ENCODE data around the gene CDH20. TPM values are rescaled to one million over a fixed set of nuclear protein-coding genes. Genes with fewer than 3 reads are reported as not detected.

The CDH20 gene
- total and polyA plus RNA-seq, 2 of the 13 experiments (the other 11 are each of a cell fraction or from before 2014, with no cell fraction given), result not detected

GRCh38 chr18:61400716-61401115 is 67.5 kb downstream of the CDH20 start (continued):
- TF ChIP-seq, protein P1, sequence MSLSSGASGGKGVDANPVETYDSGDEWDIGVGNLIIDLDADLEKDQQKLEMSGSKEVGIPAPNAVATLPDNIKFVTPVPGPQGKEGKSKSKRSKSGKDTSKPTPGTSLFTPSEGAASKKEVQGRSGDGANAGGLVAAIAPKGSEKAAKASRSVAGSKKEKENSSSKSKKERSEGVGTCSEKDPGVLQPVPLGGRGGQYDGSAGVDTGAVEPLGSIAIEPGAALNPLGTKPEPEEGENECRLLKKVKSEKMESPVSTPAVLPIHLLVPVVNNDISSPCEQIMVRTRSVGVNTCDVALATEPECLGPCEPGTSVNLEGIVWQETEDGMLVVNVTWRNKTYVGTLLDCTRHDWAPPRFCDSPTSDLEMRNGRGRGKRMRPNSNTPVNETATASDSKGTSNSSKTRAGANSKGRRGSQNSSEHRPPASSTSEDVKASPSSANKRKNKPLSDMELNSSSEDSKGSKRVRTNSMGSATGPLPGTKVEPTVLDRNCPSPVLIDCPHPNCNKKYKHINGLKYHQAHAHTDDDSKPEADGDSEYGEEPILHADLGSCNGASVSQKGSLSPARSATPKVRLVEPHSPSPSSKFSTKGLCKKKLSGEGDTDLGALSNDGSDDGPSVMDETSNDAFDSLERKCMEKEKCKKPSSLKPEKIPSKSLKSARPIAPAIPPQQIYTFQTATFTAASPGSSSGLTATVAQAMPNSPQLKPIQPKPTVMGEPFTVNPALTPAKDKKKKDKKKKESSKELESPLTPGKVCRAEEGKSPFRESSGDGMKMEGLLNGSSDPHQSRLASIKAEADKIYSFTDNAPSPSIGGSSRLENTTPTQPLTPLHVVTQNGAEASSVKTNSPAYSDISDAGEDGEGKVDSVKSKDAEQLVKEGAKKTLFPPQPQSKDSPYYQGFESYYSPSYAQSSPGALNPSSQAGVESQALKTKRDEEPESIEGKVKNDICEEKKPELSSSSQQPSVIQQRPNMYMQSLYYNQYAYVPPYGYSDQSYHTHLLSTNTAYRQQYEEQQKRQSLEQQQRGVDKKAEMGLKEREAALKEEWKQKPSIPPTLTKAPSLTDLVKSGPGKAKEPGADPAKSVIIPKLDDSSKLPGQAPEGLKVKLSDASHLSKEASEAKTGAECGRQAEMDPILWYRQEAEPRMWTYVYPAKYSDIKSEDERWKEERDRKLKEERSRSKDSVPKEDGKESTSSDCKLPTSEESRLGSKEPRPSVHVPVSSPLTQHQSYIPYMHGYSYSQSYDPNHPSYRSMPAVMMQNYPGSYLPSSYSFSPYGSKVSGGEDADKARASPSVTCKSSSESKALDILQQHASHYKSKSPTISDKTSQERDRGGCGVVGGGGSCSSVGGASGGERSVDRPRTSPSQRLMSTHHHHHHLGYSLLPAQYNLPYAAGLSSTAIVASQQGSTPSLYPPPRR (CRISPR knock-in tag; IDR thresholded peaks at IDR 0.05; ENCODE audit: borderline replicate concordance), result no peak

- Histone ChIP-seq H3K4me3 (replicated peaks in 1 of 3; ENCODE audit: insufficient read depth in 1 of 3, low read depth in 2 of 3, low read length in 3 of 3) (no peak overlapping the region), H3K4me1 (ENCODE audit: insufficient read depth, low read length) (no peaks in the 10 kb centered on the region), H3K27me3 (ENCODE audit: control insufficient read depth in 1 of 2, insufficient read depth in 2 of 2, low read length in 2 of 2) (no peaks in the 10 kb centered on the region), H3K36me3 (replicated peaks in 1 of 2; ENCODE audit: control insufficient read depth in 1 of 2, insufficient read depth in 2 of 2, low read length in 2 of 2) (no peaks in the 10 kb centered on the region), H3K9ac (ENCODE audit: insufficient read depth, low read depth, low read length) (no peak overlapping the region), H3K9me3 (ENCODE audit: low read length) (no peaks in the 10 kb centered on the region), H3K79me2 (ENCODE audit: insufficient read depth, low read length) (no peaks in the 10 kb centered on the region), H2AFZ (ENCODE audit: low read length) (no peak overlapping the region), H3K27ac (ENCODE audit: extremely low read length, insufficient read depth, low read length) (no peak overlapping the region), H4K20me1 (ENCODE audit: insufficient read depth, low read length) (no peaks in the 10 kb centered on the region), H3K4me2 (ENCODE audit: low read depth, low read length) (no peak overlapping the region)
- FAIRE-seq (no peak), DNase-seq (ENCODE audit: low spot score) (no peak), ATAC-seq (no peak)
- intact Hi-C loops (cut with micrococcal nuclease; ENCODE audit: unreplicated experiment) (no loop called here), in situ Hi-C loops (cut with HindIII; ENCODE audit: extremely low pct_ligation_motif_present, low pct_unique_long_range_greater_than_20kb) (no loop called here)
- BruUV-seq (replicated peaks), result no TSS peak
- CTCF ChIA-PET (ENCODE audit: low intra/inter-chr PET ratio, low total read pairs), result no interaction called here
- TF ChIP-seq, protein P2, sequence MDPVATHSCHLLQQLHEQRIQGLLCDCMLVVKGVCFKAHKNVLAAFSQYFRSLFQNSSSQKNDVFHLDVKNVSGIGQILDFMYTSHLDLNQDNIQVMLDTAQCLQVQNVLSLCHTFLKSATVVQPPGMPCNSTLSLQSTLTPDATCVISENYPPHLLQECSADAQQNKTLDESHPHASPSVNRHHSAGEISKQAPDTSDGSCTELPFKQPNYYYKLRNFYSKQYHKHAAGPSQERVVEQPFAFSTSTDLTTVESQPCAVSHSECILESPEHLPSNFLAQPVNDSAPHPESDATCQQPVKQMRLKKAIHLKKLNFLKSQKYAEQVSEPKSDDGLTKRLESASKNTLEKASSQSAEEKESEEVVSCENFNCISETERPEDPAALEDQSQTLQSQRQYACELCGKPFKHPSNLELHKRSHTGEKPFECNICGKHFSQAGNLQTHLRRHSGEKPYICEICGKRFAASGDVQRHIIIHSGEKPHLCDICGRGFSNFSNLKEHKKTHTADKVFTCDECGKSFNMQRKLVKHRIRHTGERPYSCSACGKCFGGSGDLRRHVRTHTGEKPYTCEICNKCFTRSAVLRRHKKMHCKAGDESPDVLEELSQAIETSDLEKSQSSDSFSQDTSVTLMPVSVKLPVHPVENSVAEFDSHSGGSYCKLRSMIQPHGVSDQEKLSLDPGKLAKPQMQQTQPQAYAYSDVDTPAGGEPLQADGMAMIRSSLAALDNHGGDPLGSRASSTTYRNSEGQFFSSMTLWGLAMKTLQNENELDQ (CRISPR knock-in tag; IDR thresholded peaks at IDR 0.05; ENCODE audit: borderline replicate concordance), result no peak
- TF ChIP-seq ZNF138 (CRISPR knock-in tag; IDR thresholded peaks at IDR 0.05; ENCODE audit: low read depth) (no peak), MED13 (CRISPR knock-in tag; IDR thresholded peaks at IDR 0.05) (no peak)
- POLR2A ChIA-PET, result no interaction called here
- WGBS (ENCODE audit: low lambda C conversion rate), result 6% methylated on average over 1 of the region's 1 CpG
Observed at GRCh38 chr18:61402726-61403125, 69.5 kb downstream of the CDH20 start.
